HepG2 (cell line): ENCODE results near the gene KRTAP25-1. TPM values are rescaled to one million over a fixed set of nuclear protein-coding genes. Genes with fewer than 3 reads are reported as not detected.

Experiments
- ATAC-seq: fragments of 200-7000 bp; cut with Tn5 transposase; 3 replicates; pipeline ENCODE4 v1.9.1; 2020; ENCODE audit warnings: mild to moderate bottlenecking, moderate library complexity
- BruUV-seq: library from RNA; stranded (reverse); fragments of 400-500 nt; replicated peaks from 2 replicates; lab custom pipeline; 2021; lab: Mats Ljungman, UMichigan
- CTCF ChIA-PET: fragments of 300-600 bp; formaldehyde crosslinking; extraction: SDS; loops from one replicate; lab custom pipeline; 2021; ENCODE audit warnings: low total read pairs, inconsistent platforms, low intra/inter-chr PET ratio; lab: Yijun Ruan, JAX
- POLR2A ChIA-PET: fragments of 350-600 bp; sonication (Branson Sonifier 250); formaldehyde crosslinking; loops from one replicate; lab custom pipeline; 2020; ENCODE audit warnings: antibody characterized with exemption, inconsistent platforms; lab: Yijun Ruan, JAX
- DNase-seq: peaks from one replicate; pipeline ENCODE4 v3.0.0-alpha.2; 2015; ENCODE audit warnings: low spot score
- FAIRE-seq: peaks from 3 replicates; lab custom pipeline; 2011; peaks lifted over from hg19 to GRCh38; lab: Jason Lieb, UNC
- H2AFZ ChIP-seq: one replicate; pipeline ENCODE4 v1.6.1; 2011; ENCODE audit warnings: low read length, inconsistent platforms
- H3K27ac ChIP-seq: fragments of 300-600 bp; 3 replicates; pipeline ENCODE4 v1.8.0; 2011; ENCODE audit warnings: mixed run types, mild to moderate bottlenecking, mixed read lengths, low read length, inconsistent platforms; ENCODE audit not compliant: insufficient read depth; ENCODE audit errors: extremely low read length
- H3K27me3 ChIP-seq, 2 experiments: fragments of 200-600 bp in 1 of 2; 2 replicates in 1 of 2; 3 replicates in 1 of 2; pipeline versions ENCODE4 v1.6.0 to v1.8.0; 2011; ENCODE audit warnings: low read length in 2 of 2, mild to moderate bottlenecking in 2 of 2, moderate library complexity in 2 of 2, inconsistent platforms in 1 of 2; ENCODE audit not compliant: insufficient read depth in 2 of 2, control insufficient read depth in 1 of 2
- H3K36me3 ChIP-seq, 2 experiments: fragments of 200-600 bp in 1 of 2; replicated peaks in 1 of 2; 2 replicates in 1 of 2; 3 replicates in 1 of 2; pipeline versions ENCODE4 v1.5.1 to v1.8.0; 2011; ENCODE audit warnings: low read length in 2 of 2, inconsistent platforms in 1 of 2; ENCODE audit not compliant: insufficient read depth in 2 of 2, control insufficient read depth in 1 of 2
- H3K4me1 ChIP-seq: 2 replicates; pipeline ENCODE4 v1.5.1; 2012; ENCODE audit warnings: low read length, inconsistent platforms; ENCODE audit not compliant: insufficient read depth
- H3K4me2 ChIP-seq: 2 replicates; pipeline ENCODE4 v1.6.0; 2011; ENCODE audit warnings: low read depth, low read length, inconsistent platforms
- H3K4me3 ChIP-seq, 3 experiments: fragments of 200-600 bp in 1 of 3; sonication (generic), shearing (Covaris generic) in 1 of 3; replicated peaks in 1 of 3; 2 replicates each; pipeline ENCODE4 v1.5.1; 2011 to 2016; ENCODE audit warnings: low read length in 3 of 3, inconsistent platforms in 2 of 3, low read depth in 2 of 3, mild to moderate bottlenecking in 2 of 3, control low read depth in 1 of 3, mixed read lengths in 1 of 3; ENCODE audit not compliant: insufficient read depth in 1 of 3
- H3K79me2 ChIP-seq: one replicate; pipeline ENCODE4 v1.6.1; 2011; ENCODE audit warnings: low read length, inconsistent platforms; ENCODE audit not compliant: insufficient read depth
- H3K9ac ChIP-seq: 2 replicates; pipeline ENCODE4 v1.6.0; 2011; ENCODE audit warnings: mild to moderate bottlenecking, low read depth, low read length, inconsistent platforms; ENCODE audit not compliant: insufficient read depth
- H3K9me3 ChIP-seq: 2 replicates; pipeline ENCODE4 v1.5.1; 2012; ENCODE audit warnings: mild to moderate bottlenecking, low read length
- H4K20me1 ChIP-seq: 2 replicates; pipeline ENCODE4 v1.6.0; 2011; ENCODE audit warnings: inconsistent platforms, mild to moderate bottlenecking, low read length, moderate library complexity; ENCODE audit not compliant: insufficient read depth
- ISL2 ChIP-seq: sonication (generic); formaldehyde crosslinking; IDR thresholded peaks from 2 replicates; pipeline ENCODE4 v1.5.0; 2020; ENCODE audit warnings: missing genetic modification reagents
- ZFP36 ChIP-seq: fragments of 150-350 bp; IDR thresholded peaks from 2 replicates; pipeline ENCODE4 v1.6.1; 2018; ENCODE audit warnings: borderline replicate concordance, low read length, low read depth; ENCODE audit not compliant: partially characterized antibody
- ZFP37 ChIP-seq: sonication (generic); formaldehyde crosslinking; IDR thresholded peaks from 2 replicates; pipeline ENCODE4 v1.4.0; 2020; ENCODE audit warnings: missing genetic modification reagents, borderline replicate concordance
- ZFX ChIP-seq: sonication (generic); formaldehyde crosslinking; IDR thresholded peaks from 2 replicates; pipeline ENCODE4 v1.4.0; 2020; ENCODE audit warnings: mild to moderate bottlenecking, low read depth, missing genetic modification reagents, moderate library complexity
- ZNF282 ChIP-seq: fragments of 450-650 bp; IDR thresholded peaks from 2 replicates; pipeline ENCODE4 v1.6.1; 2018; ENCODE audit not compliant: partially characterized antibody
- ZNF496 ChIP-seq: sonication (generic); formaldehyde crosslinking; IDR thresholded peaks from 2 replicates; pipeline ENCODE4 v1.8.1; 2023; ENCODE audit warnings: mild to moderate bottlenecking, moderate library complexity, missing genetic modification reagents; ENCODE audit not compliant: insufficient replicate concordance
- ZNF776 ChIP-seq: sonication (generic); formaldehyde crosslinking; IDR thresholded peaks from 2 replicates; pipeline ENCODE4 v1.4.0; 2020; ENCODE audit warnings: mild to moderate bottlenecking, missing genetic modification reagents
- WGBS: methylation state at CpG from one replicate; pipeline ENCODE4 v1.1.6; 2017; ENCODE audit warnings: low lambda C conversion rate; 5-methylcytosine and 5-hydroxymethylcytosine counted together
- in situ Hi-C: cut with HindIII; loops from 2 replicates; pipeline ENCODE4 v1.10.0; 2017; ENCODE audit warnings: low pct_unique_long_range_greater_than_20kb; ENCODE audit not compliant: extremely low pct_ligation_motif_present
- intact Hi-C: fragments of 100-400 bp; cut with micrococcal nuclease; formaldehyde crosslinking; loops from one replicate; pipeline ENCODE4 v1.10.0; 2022; ENCODE audit not compliant: unreplicated experiment
- polyA plus RNA-seq, 8 experiments: library from polyadenylated mRNA; depleted of rRNA in 3 of 8; stranded (reverse) in 7 of 8; unstranded in 1 of 8; fragments of >200 nt; fragmentation: Illumina TruSeq in 4 of 8; extraction: Trizol in 4 of 8; gene quantifications; 2 replicates each; pipeline versions ENCODE4 v1.2.1 to v1.2.3, GENCODE V29; 2011 to 2016; ENCODE audit warnings: low read depth in 4 of 8, missing spikeins in 1 of 8, mixed read lengths in 1 of 8; ENCODE audit not compliant: insufficient read depth in 1 of 8
- total RNA-seq, 5 experiments: library from RNA; depleted of rRNA; stranded (reverse); fragments of >200 nt; fragmentation: Illumina TruSeq; extraction: Trizol; gene quantifications; 2 replicates each; pipeline ENCODE4 v1.2.3, GENCODE V29; 2016; ENCODE audit warnings: low read depth in 1 of 5
- TF ChIP-seq, protein P1 (sequence below): sonication (generic); formaldehyde crosslinking; IDR thresholded peaks from 2 replicates; pipeline ENCODE4 v1.4.0; 2020; ENCODE audit warnings: low read depth, missing genetic modification reagents
- TF ChIP-seq, protein P2 (sequence below): IDR thresholded peaks from 2 replicates; pipeline ENCODE4 v1.6.1; 2016; ENCODE audit warnings: mild to moderate bottlenecking
- TF ChIP-seq, protein P3 (sequence below): sonication (generic); formaldehyde crosslinking; IDR thresholded peaks from 2 replicates; pipeline ENCODE4 v1.4.0; 2020; ENCODE audit warnings: missing genetic modification reagents
- TF ChIP-seq, protein P4 (sequence below): IDR thresholded peaks from 2 replicates; pipeline ENCODE4 v1.6.1; 2012; ENCODE audit warnings: inconsistent platforms

Gene KRTAP25-1
- total and polyA plus RNA-seq, 2 of the 13 experiments (the other 11 are each of a cell fraction or from before 2014, with no cell fraction given) = not detected

DNA sequence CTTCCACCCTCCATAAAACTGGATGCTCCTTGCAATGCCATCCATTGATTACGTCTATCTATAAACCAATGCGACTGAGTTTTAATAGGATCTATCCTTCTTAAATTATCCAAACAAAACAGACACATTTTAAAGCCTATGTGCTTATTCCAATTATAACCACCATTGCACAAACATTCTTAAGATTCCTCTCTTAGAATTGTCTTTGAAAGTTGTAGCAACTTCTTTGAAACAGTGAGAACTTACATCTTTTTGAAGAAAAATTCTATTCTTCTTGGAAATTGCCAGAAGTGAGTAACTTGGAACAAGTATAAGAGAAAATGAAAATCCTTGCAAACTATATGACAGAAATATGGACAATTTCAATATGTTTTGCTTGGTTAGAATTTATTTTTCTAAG is 30.9 kb upstream of the KRTAP25-1 start, which contains the start of gene KRTAP26-1:
Gene KRTAP26-1 (minus strand): TSS at position 101 of the 400 bp plus-strand sequence. CDS start 280 bp downstream, outside the sequence.
- H3K36me3 ChIP-seq = no peaks in the 10 kb centered on the region
- no peak within 1 kb of the TSS for H3K4me3 ChIP-seq
- H3K4me2 ChIP-seq = no peak within 1 kb of the TSS
- WGBS = 89% methylated on average over 2 of the region's 2 CpGs
- H3K9me3 ChIP-seq = peaks cover 95% of the 10 kb centered on the region
- H3K27ac ChIP-seq = no peak within 1 kb of the TSS
- DNase-seq = no peak
- no peaks in the 10 kb centered on the region for H3K27me3 ChIP-seq
- no peaks in the 10 kb centered on the region for H3K79me2 ChIP-seq
- H3K4me1 ChIP-seq = no peaks in the 10 kb centered on the region
- no peak within 1 kb of the TSS for H2AFZ ChIP-seq
- BruUV-seq = no TSS peak
- in situ Hi-C loops = no loop called here
- ChIA-PET CTCF (no interaction called here), POLR2A (no interaction called here)
- ATAC-seq = no peak
- no peaks in the 10 kb centered on the region for H4K20me1 ChIP-seq
- no peak for FAIRE-seq
- H3K9ac ChIP-seq = no peak within 1 kb of the TSS
- intact Hi-C loops = no loop called here
- TF ChIP-seq ISL2 (CRISPR knock-in tag) (no peak), ZNF776 (no peak), ZNF282 (no peak), ZNF496 (CRISPR knock-in tag) (no peak), ZFP37 (CRISPR knock-in tag) (no peak), ZFX (CRISPR knock-in tag) (no peak), ZFP36 (no peak)
- TF ChIP-seq, protein P1, sequence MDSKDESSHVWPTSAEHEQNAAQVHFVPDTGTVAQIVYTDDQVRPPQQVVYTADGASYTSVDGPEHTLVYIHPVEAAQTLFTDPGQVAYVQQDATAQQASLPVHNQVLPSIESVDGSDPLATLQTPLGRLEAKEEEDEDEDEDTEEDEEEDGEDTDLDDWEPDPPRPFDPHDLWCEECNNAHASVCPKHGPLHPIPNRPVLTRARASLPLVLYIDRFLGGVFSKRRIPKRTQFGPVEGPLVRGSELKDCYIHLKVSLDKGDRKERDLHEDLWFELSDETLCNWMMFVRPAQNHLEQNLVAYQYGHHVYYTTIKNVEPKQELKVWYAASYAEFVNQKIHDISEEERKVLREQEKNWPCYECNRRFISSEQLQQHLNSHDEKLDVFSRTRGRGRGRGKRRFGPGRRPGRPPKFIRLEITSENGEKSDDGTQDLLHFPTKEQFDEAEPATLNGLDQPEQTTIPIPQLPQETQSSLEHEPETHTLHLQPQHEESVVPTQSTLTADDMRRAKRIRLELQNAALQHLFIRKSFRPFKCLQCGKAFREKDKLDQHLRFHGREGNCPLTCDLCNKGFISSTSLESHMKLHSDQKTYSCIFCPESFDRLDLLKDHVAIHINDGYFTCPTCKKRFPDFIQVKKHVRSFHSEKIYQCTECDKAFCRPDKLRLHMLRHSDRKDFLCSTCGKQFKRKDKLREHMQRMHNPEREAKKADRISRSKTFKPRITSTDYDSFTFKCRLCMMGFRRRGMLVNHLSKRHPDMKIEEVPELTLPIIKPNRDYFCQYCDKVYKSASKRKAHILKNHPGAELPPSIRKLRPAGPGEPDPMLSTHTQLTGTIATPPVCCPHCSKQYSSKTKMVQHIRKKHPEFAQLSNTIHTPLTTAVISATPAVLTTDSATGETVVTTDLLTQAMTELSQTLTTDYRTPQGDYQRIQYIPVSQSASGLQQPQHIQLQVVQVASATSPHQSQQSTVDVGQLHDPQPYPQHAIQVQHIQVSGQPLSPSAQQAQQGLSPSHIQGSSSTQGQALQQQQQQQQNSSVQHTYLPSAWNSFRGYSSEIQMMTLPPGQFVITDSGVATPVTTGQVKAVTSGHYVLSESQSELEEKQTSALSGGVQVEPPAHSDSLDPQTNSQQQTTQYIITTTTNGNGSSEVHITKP (CRISPR knock-in tag) = no peak
- TF ChIP-seq, protein P2, sequence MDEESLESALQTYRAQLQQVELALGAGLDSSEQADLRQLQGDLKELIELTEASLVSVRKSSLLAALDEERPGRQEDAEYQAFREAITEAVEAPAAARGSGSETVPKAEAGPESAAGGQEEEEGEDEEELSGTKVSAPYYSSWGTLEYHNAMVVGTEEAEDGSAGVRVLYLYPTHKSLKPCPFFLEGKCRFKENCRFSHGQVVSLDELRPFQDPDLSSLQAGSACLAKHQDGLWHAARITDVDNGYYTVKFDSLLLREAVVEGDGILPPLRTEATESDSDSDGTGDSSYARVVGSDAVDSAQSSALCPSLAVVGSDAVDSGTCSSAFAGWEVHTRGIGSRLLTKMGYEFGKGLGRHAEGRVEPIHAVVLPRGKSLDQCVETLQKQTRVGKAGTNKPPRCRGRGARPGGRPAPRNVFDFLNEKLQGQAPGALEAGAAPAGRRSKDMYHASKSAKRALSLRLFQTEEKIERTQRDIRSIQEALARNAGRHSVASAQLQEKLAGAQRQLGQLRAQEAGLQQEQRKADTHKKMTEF (CRISPR knock-in tag) = no peak
- TF ChIP-seq, protein P3, sequence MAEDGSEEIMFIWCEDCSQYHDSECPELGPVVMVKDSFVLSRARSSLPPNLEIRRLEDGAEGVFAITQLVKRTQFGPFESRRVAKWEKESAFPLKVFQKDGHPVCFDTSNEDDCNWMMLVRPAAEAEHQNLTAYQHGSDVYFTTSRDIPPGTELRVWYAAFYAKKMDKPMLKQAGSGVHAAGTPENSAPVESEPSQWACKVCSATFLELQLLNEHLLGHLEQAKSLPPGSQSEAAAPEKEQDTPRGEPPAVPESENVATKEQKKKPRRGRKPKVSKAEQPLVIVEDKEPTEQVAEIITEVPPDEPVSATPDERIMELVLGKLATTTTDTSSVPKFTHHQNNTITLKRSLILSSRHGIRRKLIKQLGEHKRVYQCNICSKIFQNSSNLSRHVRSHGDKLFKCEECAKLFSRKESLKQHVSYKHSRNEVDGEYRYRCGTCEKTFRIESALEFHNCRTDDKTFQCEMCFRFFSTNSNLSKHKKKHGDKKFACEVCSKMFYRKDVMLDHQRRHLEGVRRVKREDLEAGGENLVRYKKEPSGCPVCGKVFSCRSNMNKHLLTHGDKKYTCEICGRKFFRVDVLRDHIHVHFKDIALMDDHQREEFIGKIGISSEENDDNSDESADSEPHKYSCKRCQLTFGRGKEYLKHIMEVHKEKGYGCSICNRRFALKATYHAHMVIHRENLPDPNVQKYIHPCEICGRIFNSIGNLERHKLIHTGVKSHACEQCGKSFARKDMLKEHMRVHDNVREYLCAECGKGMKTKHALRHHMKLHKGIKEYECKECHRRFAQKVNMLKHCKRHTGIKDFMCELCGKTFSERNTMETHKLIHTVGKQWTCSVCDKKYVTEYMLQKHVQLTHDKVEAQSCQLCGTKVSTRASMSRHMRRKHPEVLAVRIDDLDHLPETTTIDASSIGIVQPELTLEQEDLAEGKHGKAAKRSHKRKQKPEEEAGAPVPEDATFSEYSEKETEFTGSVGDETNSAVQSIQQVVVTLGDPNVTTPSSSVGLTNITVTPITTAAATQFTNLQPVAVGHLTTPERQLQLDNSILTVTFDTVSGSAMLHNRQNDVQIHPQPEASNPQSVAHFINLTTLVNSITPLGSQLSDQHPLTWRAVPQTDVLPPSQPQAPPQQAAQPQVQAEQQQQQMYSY (CRISPR knock-in tag) = no peak
- TF ChIP-seq, protein P4, sequence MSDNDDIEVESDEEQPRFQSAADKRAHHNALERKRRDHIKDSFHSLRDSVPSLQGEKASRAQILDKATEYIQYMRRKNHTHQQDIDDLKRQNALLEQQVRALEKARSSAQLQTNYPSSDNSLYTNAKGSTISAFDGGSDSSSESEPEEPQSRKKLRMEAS = no peak
